OCI-LY3 (cell line): ENCODE results near the gene PMEL.

ENCODE experiments used
- H2AFZ ChIP-seq: fragments of 200-600, 300-600 bp; shearing (Covaris generic); 2 replicates; pipeline ENCODE4 v1.6.0; 2014; ENCODE audit warnings: antibody characterized with exemption, low read depth, low read length
- H3K27ac ChIP-seq: fragments of 200-600, 300-600 bp; sonication (generic); 2 replicates; pipeline ENCODE4 v1.5.1; 2014; ENCODE audit warnings: mild to moderate bottlenecking, low read length, moderate library complexity, mixed read lengths
- H3K27me3 ChIP-seq: fragments of 200-600, 300-600 bp; sonication (generic); 2 replicates; pipeline ENCODE4 v1.6.1; 2014; ENCODE audit warnings: low read depth, low read length, mixed read lengths
- H3K36me3 ChIP-seq: fragments of 200-600, 300-600 bp; sonication (generic); replicated peaks from 2 replicates; pipeline ENCODE3; 2014; ENCODE audit warnings: low read depth, low read length, mixed read lengths
- H3K4me1 ChIP-seq: fragments of 300-600, 200-600 bp; sonication (generic); 2 replicates; pipeline ENCODE4 v1.6.1; 2014; ENCODE audit warnings: low read length, mixed read lengths
- H3K4me2 ChIP-seq: fragments of 200-600, 300-600 bp; sonication (generic); 2 replicates; pipeline ENCODE4 v1.6.1; 2014; ENCODE audit warnings: low read length, mixed read lengths
- H3K4me3 ChIP-seq: fragments of 300-600, 200-600 bp; sonication (generic); 2 replicates; pipeline ENCODE4 v1.5.1; 2014; ENCODE audit warnings: antibody characterized with exemption, mild to moderate bottlenecking, low read length, moderate library complexity
- H3K79me2 ChIP-seq: fragments of 300-600, 200-600 bp; shearing (Covaris generic); 2 replicates; pipeline ENCODE4 v1.6.1; 2014; ENCODE audit warnings: mild to moderate bottlenecking, low read length, mixed read lengths
- H3K9ac ChIP-seq: fragments of 300-600, 200-600 bp; shearing (Covaris generic); 2 replicates; pipeline ENCODE4 v1.6.0; 2014; ENCODE audit warnings: mild to moderate bottlenecking, low read length, moderate library complexity
- H3K9me3 ChIP-seq: fragments of 200-600, 300-600 bp; shearing (Covaris generic); 2 replicates; pipeline ENCODE4 v1.6.1; 2014; ENCODE audit warnings: low read length, mixed read lengths; ENCODE audit not compliant: insufficient read depth
- H4K20me1 ChIP-seq: fragments of 200-600, 300-600 bp; sonication (generic); 2 replicates; pipeline ENCODE4 v1.6.1; 2016; ENCODE audit warnings: low read length, mixed read lengths; ENCODE audit not compliant: insufficient read depth
- EZH2phosphoT487 ChIP-seq: fragments of 200-600 bp; shearing (Covaris generic); IDR thresholded peaks from 2 replicates; pipeline ENCODE4 v1.6.1; 2018; ENCODE audit warnings: antibody characterized with exemption, mixed run types, low read depth
- TF ChIP-seq, protein P1 (sequence below): fragments of 200-600, 300-600 bp; sonication (generic); IDR thresholded peaks from 2 replicates; pipeline ENCODE4 v1.5.1; 2014; ENCODE audit warnings: antibody characterized with exemption, low read length, low read depth

Gene PMEL

GRCh38 chr12:55969356-55969755, 3.5 kb upstream of the PMEL start:
- peaks cover 21% of the 10 kb centered on the region for H3K36me3 ChIP-seq
- no peak overlapping the region for H3K27ac ChIP-seq
- no peak overlapping the region for H3K4me3 ChIP-seq
- no peaks in the 10 kb centered on the region for H4K20me1 ChIP-seq
- peaks cover 17% of the 10 kb centered on the region for H3K79me2 ChIP-seq
- H3K9ac ChIP-seq: no peak overlapping the region
- peaks cover 34% of the 10 kb centered on the region for H3K4me1 ChIP-seq
- no peak overlapping the region for H2AFZ ChIP-seq
- H3K4me2 ChIP-seq: no peak overlapping the region
- no peaks in the 10 kb centered on the region for H3K27me3 ChIP-seq
- no peak for TF ChIP-seq EZH2phosphoT487
- TF ChIP-seq, protein P1, sequence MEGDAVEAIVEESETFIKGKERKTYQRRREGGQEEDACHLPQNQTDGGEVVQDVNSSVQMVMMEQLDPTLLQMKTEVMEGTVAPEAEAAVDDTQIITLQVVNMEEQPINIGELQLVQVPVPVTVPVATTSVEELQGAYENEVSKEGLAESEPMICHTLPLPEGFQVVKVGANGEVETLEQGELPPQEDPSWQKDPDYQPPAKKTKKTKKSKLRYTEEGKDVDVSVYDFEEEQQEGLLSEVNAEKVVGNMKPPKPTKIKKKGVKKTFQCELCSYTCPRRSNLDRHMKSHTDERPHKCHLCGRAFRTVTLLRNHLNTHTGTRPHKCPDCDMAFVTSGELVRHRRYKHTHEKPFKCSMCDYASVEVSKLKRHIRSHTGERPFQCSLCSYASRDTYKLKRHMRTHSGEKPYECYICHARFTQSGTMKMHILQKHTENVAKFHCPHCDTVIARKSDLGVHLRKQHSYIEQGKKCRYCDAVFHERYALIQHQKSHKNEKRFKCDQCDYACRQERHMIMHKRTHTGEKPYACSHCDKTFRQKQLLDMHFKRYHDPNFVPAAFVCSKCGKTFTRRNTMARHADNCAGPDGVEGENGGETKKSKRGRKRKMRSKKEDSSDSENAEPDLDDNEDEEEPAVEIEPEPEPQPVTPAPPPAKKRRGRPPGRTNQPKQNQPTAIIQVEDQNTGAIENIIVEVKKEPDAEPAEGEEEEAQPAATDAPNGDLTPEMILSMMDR: no peak
- no peaks in the 10 kb centered on the region for H3K9me3 ChIP-seq

- Histone ChIP-seq H3K4me2 (peak within 1 kb of the TSS; percentile 93), H3K27me3 (no peaks in the 10 kb centered on the region), H3K36me3 (peaks cover 21% of the 10 kb centered on the region), H3K79me2 (peaks cover 13% of the 10 kb centered on the region), H4K20me1 (no peaks in the 10 kb centered on the region), H2AFZ (peak within 1 kb of the TSS; percentile 94), H3K4me1 (peaks cover 25% of the 10 kb centered on the region), H3K9ac (peak within 1 kb of the TSS; percentile 96), H3K4me3 (peak within 1 kb of the TSS; percentile 96), H3K27ac (peak within 1 kb of the TSS; percentile 25), H3K9me3 (no peaks in the 10 kb centered on the region)
- no peak for TF ChIP-seq EZH2phosphoT487
- TF ChIP-seq, protein P1: no peak
Measured at GRCh38 chr12:55966408-55967281, 803 bp upstream of the PMEL start, which contains the start of gene CDK2. TSS of gene CDK2 (plus strand) at chr12:55966830. CDS start at chr12:55967009, 179 bp downstream.

- H2AFZ ChIP-seq: no peak overlapping the region
- TF ChIP-seq EZH2phosphoT487: no peak
- TF ChIP-seq, protein P1: no peak
Measured at GRCh38 chr12:55965240-55965639, 602 bp downstream of the PMEL start.

DNA sequence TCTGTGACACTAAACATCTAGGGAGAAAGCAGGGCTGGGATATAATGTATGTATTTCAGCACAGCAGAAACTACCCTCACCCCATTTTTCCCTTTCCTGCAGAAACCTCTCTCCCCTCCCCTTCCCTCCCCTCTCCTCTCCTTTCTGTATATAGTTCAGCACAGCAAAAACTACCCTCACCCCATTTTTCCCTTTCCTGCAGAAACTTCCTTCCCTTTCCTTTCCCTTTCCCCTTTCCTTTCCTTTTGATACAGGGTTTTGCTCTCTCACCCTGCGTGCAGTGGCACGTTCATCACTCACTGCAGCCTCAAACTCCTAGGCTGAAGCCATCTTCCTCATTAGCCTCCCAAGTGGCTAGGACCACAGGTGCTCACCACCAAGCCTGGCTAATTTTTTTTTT, 2.1 kb downstream of the PMEL start:
- H3K9me3 ChIP-seq: no peaks in the 10 kb centered on the region
- TF ChIP-seq EZH2phosphoT487: no peak
- no peak overlapping the region for H3K4me2 ChIP-seq
- H3K36me3 ChIP-seq: peaks cover 9% of the 10 kb centered on the region
- H3K9ac ChIP-seq: no peak overlapping the region
- H3K4me3 ChIP-seq: no peak overlapping the region
- H3K4me1 ChIP-seq: peaks cover 20% of the 10 kb centered on the region
- H2AFZ ChIP-seq: no peak overlapping the region
- peaks cover 13% of the 10 kb centered on the region for H3K79me2 ChIP-seq
- no peaks in the 10 kb centered on the region for H3K27me3 ChIP-seq
- no peaks in the 10 kb centered on the region for H4K20me1 ChIP-seq
- H3K27ac ChIP-seq: no peak overlapping the region

More at GRCh38 chr12:55965240-55965639, 602 bp downstream of the PMEL start:
- Histone ChIP-seq H3K27me3 (no peaks in the 10 kb centered on the region), H3K4me1 (peaks cover 25% of the 10 kb centered on the region), H3K9ac (no peak overlapping the region), H3K4me3 (no peak overlapping the region), H3K27ac (no peak overlapping the region), H3K4me2 (no peak overlapping the region), H3K79me2 (peaks cover 13% of the 10 kb centered on the region), H3K36me3 (peaks cover 16% of the 10 kb centered on the region), H4K20me1 (no peaks in the 10 kb centered on the region), H3K9me3 (no peaks in the 10 kb centered on the region)
